MM.1S (cell line): ENCODE data around the gene PHF1.

Experiments used
- CTCF ChIP-seq: fragments of 300-600 bp; sonication (generic); IDR thresholded peaks from 2 replicates; pipeline ENCODE4 v1.5.1; 2016; ENCODE audit warnings: antibody characterized with exemption, low read length, mixed read lengths
- EZH2 ChIP-seq: fragments of 300-600 bp; sonication (generic); optimal IDR thresholded peaks from 2 replicates; pipeline ENCODE3; 2017; ENCODE audit warnings: low read depth, mild to moderate bottlenecking, antibody characterized with exemption, low read length, mixed read lengths

GRCh38 chr6:33419580-33420490 is 9.0 kb downstream of the PHF1 start, which contains the start of gene SYNGAP1:
- TF ChIP-seq CTCF, result no peak
- no peak for TF ChIP-seq EZH2
